Trophoblast cell (in vitro differentiated cells and primary cell): ENCODE data around the gene DDX59.
A peak's percentile ranks its signal among the peaks of the same experiment; 100 is the strongest.

Experiments used
- DNase-seq, 2 donors: peaks; one replicate each; pipeline ENCODE4 v3.0.0-alpha.2; 2016
- H2AFZ ChIP-seq: 2 replicates; pipeline ENCODE4 v1.6.1; 2013; ENCODE audit warnings: low read length, moderate library complexity, mild to moderate bottlenecking; ENCODE audit not compliant: insufficient read depth, poor library complexity
- H2AK5ac ChIP-seq: 2 replicates; pipeline ENCODE4 v1.6.1; 2013; ENCODE audit warnings: mild to moderate bottlenecking, low read length
- H2BK120ac ChIP-seq: 2 replicates; pipeline ENCODE4 v1.6.1; 2013; ENCODE audit warnings: low read length, mild to moderate bottlenecking, moderate library complexity; ENCODE audit not compliant: insufficient read depth, poor library complexity
- H2BK12ac ChIP-seq: 2 replicates; pipeline ENCODE4 v1.6.1; 2013; ENCODE audit warnings: mild to moderate bottlenecking, low read length, moderate library complexity
- H2BK5ac ChIP-seq: 2 replicates; pipeline ENCODE4 v1.6.1; 2013; ENCODE audit warnings: low read length, low read depth, moderate library complexity, mild to moderate bottlenecking; ENCODE audit not compliant: poor library complexity
- H3K14ac ChIP-seq: 2 replicates; pipeline ENCODE4 v1.6.1; 2013; ENCODE audit warnings: mild to moderate bottlenecking, low read length
- H3K18ac ChIP-seq: 2 replicates; pipeline ENCODE4 v1.6.1; 2013; ENCODE audit warnings: mild to moderate bottlenecking, low read length
- H3K23ac ChIP-seq: 2 replicates; pipeline ENCODE4 v1.6.1; 2013; ENCODE audit warnings: low read length
- H3K27ac ChIP-seq: 2 replicates; pipeline ENCODE4 v1.5.1; 2013; ENCODE audit warnings: low read depth, mild to moderate bottlenecking, inconsistent platforms, low read length, moderate library complexity
- H3K27me3 ChIP-seq: 2 replicates; pipeline ENCODE4 v1.6.1; 2013; ENCODE audit warnings: inconsistent platforms, mild to moderate bottlenecking, low read length, moderate library complexity; ENCODE audit not compliant: insufficient read depth
- H3K36me3 ChIP-seq, 2 experiments: 1 replicate in 1 of 2; 2 replicates in 1 of 2; pipeline ENCODE4 v1.6.1; 2013; ENCODE audit warnings: low read length in 2 of 2, mild to moderate bottlenecking in 2 of 2, moderate library complexity in 1 of 2; ENCODE audit not compliant: insufficient read depth in 2 of 2, control insufficient read depth in 1 of 2
- H3K4ac ChIP-seq: 2 replicates; pipeline ENCODE4 v1.6.1; 2013; ENCODE audit warnings: low read depth, mild to moderate bottlenecking, low read length, moderate library complexity
- H3K4me1 ChIP-seq, 2 experiments: 1 replicate in 1 of 2; 2 replicates in 1 of 2; pipeline ENCODE4 v1.6.1; 2013; ENCODE audit warnings: low read length in 2 of 2, mild to moderate bottlenecking in 2 of 2, moderate library complexity in 1 of 2; ENCODE audit not compliant: insufficient read depth in 2 of 2, control insufficient read depth in 1 of 2
- H3K4me2 ChIP-seq: 2 replicates; pipeline ENCODE4 v1.6.1; 2013; ENCODE audit warnings: inconsistent platforms, mild to moderate bottlenecking, low read length, moderate library complexity
- H3K4me3 ChIP-seq: 2 replicates; pipeline ENCODE4 v1.5.1; 2013; ENCODE audit warnings: mild to moderate bottlenecking, low read depth, low read length, inconsistent platforms
- H3K79me1 ChIP-seq: one replicate; pipeline ENCODE4 v1.6.1; 2013; ENCODE audit warnings: low read length
- H3K79me2 ChIP-seq: 2 replicates; pipeline ENCODE4 v1.6.1; 2013; ENCODE audit warnings: low read length, mild to moderate bottlenecking; ENCODE audit not compliant: control insufficient read depth, insufficient read depth, poor library complexity
- H3K9ac ChIP-seq: 2 replicates; pipeline ENCODE4 v1.6.1; 2013; ENCODE audit warnings: mild to moderate bottlenecking, low read length
- H3K9me3 ChIP-seq: 2 replicates; pipeline ENCODE4 v1.6.1; 2013; ENCODE audit warnings: low read depth, mild to moderate bottlenecking, control low read depth, inconsistent platforms, low read length; ENCODE audit not compliant: insufficient read depth
- H4K12ac ChIP-seq: 2 replicates; pipeline ENCODE4 v1.6.1; 2013; ENCODE audit warnings: low read depth, mild to moderate bottlenecking, low read length, moderate library complexity
- H4K8ac ChIP-seq: 2 replicates; pipeline ENCODE4 v1.6.1; 2013; ENCODE audit warnings: low read depth, mild to moderate bottlenecking, low read length, moderate library complexity
- H4K91ac ChIP-seq: one replicate; pipeline ENCODE4 v1.6.1; 2013; ENCODE audit warnings: low read depth, mild to moderate bottlenecking, low read length, moderate library complexity
- WGBS: extraction: QIAGEN DNeasy Blood & Tissue Kit; methylation state at CpG from one replicate; pipeline ENCODE4 v1.1.7; 2013; ENCODE audit warnings: missing lambda C conversion rate; ENCODE audit not compliant: insufficient read length, insufficient coverage; ENCODE audit errors: extremely low coverage; 5-methylcytosine and 5-hydroxymethylcytosine counted together

DDX59 gene

GRCh38 chr1:200686620-200687019 is 16.9 kb upstream of the DDX59 start:
- Histone ChIP-seq H3K27ac (no peak overlapping the region), H4K12ac (no peak overlapping the region), H2BK12ac (no peak overlapping the region), H3K79me1 (no peaks in the 10 kb centered on the region), H3K4ac (no peak overlapping the region), H3K4me3 (no peak overlapping the region), H3K14ac (no peak overlapping the region), H3K18ac (no peak overlapping the region), H3K9me3 (no peaks in the 10 kb centered on the region), H3K27me3 (no peaks in the 10 kb centered on the region), H3K23ac (no peak overlapping the region), H4K8ac (no peak overlapping the region), H2AFZ (no peak overlapping the region), H4K91ac (no peak overlapping the region), H3K4me1 (no peaks in the 10 kb centered on the region), H2AK5ac (no peak overlapping the region), H3K9ac (no peak overlapping the region), H3K4me2 (no peak overlapping the region), H2BK120ac (no peak overlapping the region), H3K36me3 (no peaks in the 10 kb centered on the region), H2BK5ac (no peak overlapping the region), H3K79me2 (no peaks in the 10 kb centered on the region)
- WGBS = no CpG with 5 or more reads among the region's 2 CpGs
- DNase-seq = no peak

- H2BK12ac ChIP-seq = no peak overlapping the region
- no peaks in the 10 kb centered on the region for H3K79me1 ChIP-seq
- no peak overlapping the region for H3K9ac ChIP-seq
- WGBS = no CpG with 5 or more reads among the region's 4 CpGs
- no peak overlapping the region for H2AK5ac ChIP-seq
- no peak overlapping the region for H2AFZ ChIP-seq
- no peaks in the 10 kb centered on the region for H3K79me2 ChIP-seq
- H3K27me3 ChIP-seq = no peaks in the 10 kb centered on the region
- no peak overlapping the region for H4K8ac ChIP-seq
- no peak overlapping the region for H3K14ac ChIP-seq
- no peak overlapping the region for H3K4me2 ChIP-seq
- H2BK5ac ChIP-seq = no peak overlapping the region
- no peaks in the 10 kb centered on the region for H3K36me3 ChIP-seq
- H4K12ac ChIP-seq = no peak overlapping the region
- H3K4me1 ChIP-seq = no peaks in the 10 kb centered on the region
- no peak overlapping the region for H4K91ac ChIP-seq
- no peaks in the 10 kb centered on the region for H3K9me3 ChIP-seq
- no peak overlapping the region for H3K27ac ChIP-seq
- DNase-seq = peak; percentile 3 to 33
- H3K18ac ChIP-seq = no peak overlapping the region
- H2BK120ac ChIP-seq = no peak overlapping the region
- no peak overlapping the region for H3K4ac ChIP-seq
- H3K4me3 ChIP-seq = no peak overlapping the region
- no peak overlapping the region for H3K23ac ChIP-seq
Measured at GRCh38 chr1:200684015-200684414, 14.3 kb upstream of the DDX59 start.

GRCh38 chr1:200683298-200683697 is 13.6 kb upstream of the DDX59 start:
- H3K27ac ChIP-seq = no peak overlapping the region
- no peak overlapping the region for H3K14ac ChIP-seq
- H3K9me3 ChIP-seq = no peaks in the 10 kb centered on the region

GRCh38 chr1:200681231-200681630 is 11.5 kb upstream of the DDX59 start:
- Histone ChIP-seq H3K4me2 (no peak overlapping the region), H2BK5ac (no peak overlapping the region), H3K79me2 (no peaks in the 10 kb centered on the region), H3K9ac (no peak overlapping the region), H3K79me1 (no peaks in the 10 kb centered on the region), H3K23ac (no peak overlapping the region), H4K12ac (no peak overlapping the region), H2BK120ac (no peak overlapping the region), H3K4me3 (no peak overlapping the region), H3K36me3 (no peaks in the 10 kb centered on the region), H4K8ac (no peak overlapping the region), H2BK12ac (no peak overlapping the region), H3K4ac (no peak overlapping the region), H3K27ac (no peak overlapping the region), H3K14ac (no peak overlapping the region), H2AFZ (no peak overlapping the region), H3K9me3 (no peaks in the 10 kb centered on the region), H4K91ac (no peak overlapping the region), H3K27me3 (no peaks in the 10 kb centered on the region), H3K18ac (no peak overlapping the region), H3K4me1 (no peaks in the 10 kb centered on the region), H2AK5ac (no peak overlapping the region)
- WGBS = no CpG with 5 or more reads among the region's 6 CpGs
- no peak for DNase-seq

More at GRCh38 chr1:200683298-200683697, 13.6 kb upstream of the DDX59 start:
- Histone ChIP-seq H2BK5ac (no peak overlapping the region), H3K79me1 (no peaks in the 10 kb centered on the region), H2BK12ac (no peak overlapping the region), H3K18ac (no peak overlapping the region), H2AK5ac (no peak overlapping the region), H3K23ac (no peak overlapping the region), H3K4me1 (no peaks in the 10 kb centered on the region), H3K9ac (no peak overlapping the region), H2BK120ac (no peak overlapping the region), H3K79me2 (no peaks in the 10 kb centered on the region), H3K4ac (no peak overlapping the region), H3K27me3 (no peaks in the 10 kb centered on the region), H4K91ac (no peak overlapping the region), H4K12ac (no peak overlapping the region), H3K36me3 (no peaks in the 10 kb centered on the region), H3K4me3 (no peak overlapping the region), H3K4me2 (no peak overlapping the region), H4K8ac (no peak overlapping the region), H2AFZ (no peak overlapping the region)
- no peak for DNase-seq
- no CpG with 5 or more reads among the region's 1 CpG for WGBS
